Brain microvascular endothelial cell (primary cell): Measurements from ENCODE around the gene GPR143.

Source experiments
- DNase-seq: peaks from one replicate; pipeline ENCODE4 v3.0.0-alpha.2; 2020
- H3K27ac ChIP-seq: fragments of 250-450 bp; sonication (Bioruptor Pico); 2 replicates; pipeline ENCODE4 v1.5.1; 2020; ENCODE audit warnings: mild to moderate bottlenecking, moderate library complexity
- H3K27me3 ChIP-seq: fragments of 250-450 bp; sonication (Bioruptor Pico); replicated peaks from 2 replicates; pipeline ENCODE4 v1.5.1; 2020; ENCODE audit warnings: mild to moderate bottlenecking
- H3K36me3 ChIP-seq: fragments of 250-450 bp; sonication (Bioruptor Pico); replicated peaks from 2 replicates; pipeline ENCODE4 v1.5.1; 2020; ENCODE audit warnings: mild to moderate bottlenecking
- H3K4me3 ChIP-seq: 2 replicates; pipeline ENCODE4 v1.5.1; 2011; ENCODE audit warnings: low read depth, mild to moderate bottlenecking, control low read depth, low read length, moderate library complexity
- in situ Hi-C: cut with HindIII; loops from 2 replicates; pipeline ENCODE4 v1.10.0; 2017; ENCODE audit warnings: low sequenced_read_pairs, low pct_ligation_motif_present
- TF ChIP-seq, protein P1 (sequence below): IDR thresholded peaks from 2 replicates; pipeline ENCODE4 v1.5.1; 2011; ENCODE audit warnings: low read depth, mild to moderate bottlenecking, moderate library complexity, low read length, control low read depth, inconsistent platforms; ENCODE audit errors: missing control alignments

The GPR143 gene

DNA sequence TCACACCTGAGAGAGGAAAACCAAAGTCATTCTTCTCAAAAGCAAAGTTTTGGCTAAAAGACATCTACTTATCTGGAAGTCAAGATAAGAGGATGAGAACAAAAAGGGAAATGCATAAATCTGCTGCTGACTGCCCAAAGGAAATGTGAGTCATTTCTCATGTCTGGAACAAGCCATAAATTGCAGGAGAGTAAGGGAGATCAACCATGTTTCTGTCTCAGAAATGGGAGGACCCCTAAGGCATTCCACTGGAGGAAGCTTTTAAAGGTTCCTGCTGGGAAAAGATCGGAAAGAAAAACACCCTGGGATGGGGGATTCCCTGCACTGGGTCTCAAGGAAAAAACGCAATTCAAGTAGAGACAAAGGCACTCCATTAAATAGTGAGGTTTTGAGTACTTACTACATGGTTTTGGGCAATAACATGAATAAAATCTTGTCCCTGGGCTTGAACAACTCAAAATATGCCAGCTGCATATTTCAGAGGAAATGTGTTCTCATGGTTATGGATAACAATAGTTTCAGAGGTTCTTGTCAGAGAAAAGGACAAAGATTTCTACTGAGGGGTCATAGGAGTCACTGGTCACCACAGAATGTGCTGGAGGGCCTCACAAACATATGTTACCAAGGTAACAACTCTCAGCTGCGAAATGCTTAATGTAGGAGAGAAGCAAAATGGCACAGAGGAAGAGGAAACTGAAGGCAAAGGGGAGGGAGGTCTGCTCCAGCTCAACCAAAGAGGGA lies 19.3 kb downstream of the GPR143 start:
- Histone ChIP-seq H3K27ac (peak overlapping the region; percentile 96), H3K27me3 (no peaks in the 10 kb centered on the region), H3K36me3 (no peaks in the 10 kb centered on the region), H3K4me3 (no peak overlapping the region)
- peak; percentile 62 for DNase-seq
- in situ Hi-C loops = no loop called here
- TF ChIP-seq, protein P1, sequence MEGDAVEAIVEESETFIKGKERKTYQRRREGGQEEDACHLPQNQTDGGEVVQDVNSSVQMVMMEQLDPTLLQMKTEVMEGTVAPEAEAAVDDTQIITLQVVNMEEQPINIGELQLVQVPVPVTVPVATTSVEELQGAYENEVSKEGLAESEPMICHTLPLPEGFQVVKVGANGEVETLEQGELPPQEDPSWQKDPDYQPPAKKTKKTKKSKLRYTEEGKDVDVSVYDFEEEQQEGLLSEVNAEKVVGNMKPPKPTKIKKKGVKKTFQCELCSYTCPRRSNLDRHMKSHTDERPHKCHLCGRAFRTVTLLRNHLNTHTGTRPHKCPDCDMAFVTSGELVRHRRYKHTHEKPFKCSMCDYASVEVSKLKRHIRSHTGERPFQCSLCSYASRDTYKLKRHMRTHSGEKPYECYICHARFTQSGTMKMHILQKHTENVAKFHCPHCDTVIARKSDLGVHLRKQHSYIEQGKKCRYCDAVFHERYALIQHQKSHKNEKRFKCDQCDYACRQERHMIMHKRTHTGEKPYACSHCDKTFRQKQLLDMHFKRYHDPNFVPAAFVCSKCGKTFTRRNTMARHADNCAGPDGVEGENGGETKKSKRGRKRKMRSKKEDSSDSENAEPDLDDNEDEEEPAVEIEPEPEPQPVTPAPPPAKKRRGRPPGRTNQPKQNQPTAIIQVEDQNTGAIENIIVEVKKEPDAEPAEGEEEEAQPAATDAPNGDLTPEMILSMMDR = no peak

DNA sequence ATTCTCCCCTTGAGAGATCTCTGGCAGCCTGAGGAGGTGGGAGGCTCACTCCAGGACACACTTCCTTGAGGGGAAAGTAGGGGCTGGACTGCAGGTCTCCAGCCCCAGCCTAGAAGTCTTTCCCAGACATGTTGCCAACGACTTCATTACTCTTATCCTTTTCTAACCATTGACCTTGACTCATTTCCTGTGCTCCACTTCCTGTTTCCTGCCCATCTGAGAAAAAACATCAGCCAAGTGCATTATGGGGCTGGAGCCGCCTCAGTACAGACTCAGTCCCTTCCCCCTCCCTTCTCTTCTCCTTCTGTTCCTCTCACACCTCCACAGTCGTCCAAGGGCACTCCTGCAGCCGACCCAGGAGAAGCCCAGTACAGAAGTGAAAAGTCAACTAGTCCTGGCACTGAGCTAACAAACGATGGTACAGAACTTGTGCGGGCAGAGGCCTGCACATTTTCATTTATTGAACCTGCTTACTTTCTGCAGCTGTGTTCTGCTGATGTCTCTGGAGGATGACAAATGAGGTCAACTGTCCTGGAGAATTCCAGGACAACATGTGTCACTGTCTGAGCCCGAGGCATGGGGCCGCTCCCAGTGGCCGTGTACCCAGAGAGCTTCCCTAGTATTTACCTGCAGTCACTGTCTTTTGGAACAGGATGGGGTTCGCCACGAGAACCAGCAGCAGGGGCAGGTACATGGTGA lies 20.1 kb downstream of the GPR143 start:
- TF ChIP-seq, protein P1 = no peak
- H3K36me3 ChIP-seq = no peaks in the 10 kb centered on the region

DNA sequence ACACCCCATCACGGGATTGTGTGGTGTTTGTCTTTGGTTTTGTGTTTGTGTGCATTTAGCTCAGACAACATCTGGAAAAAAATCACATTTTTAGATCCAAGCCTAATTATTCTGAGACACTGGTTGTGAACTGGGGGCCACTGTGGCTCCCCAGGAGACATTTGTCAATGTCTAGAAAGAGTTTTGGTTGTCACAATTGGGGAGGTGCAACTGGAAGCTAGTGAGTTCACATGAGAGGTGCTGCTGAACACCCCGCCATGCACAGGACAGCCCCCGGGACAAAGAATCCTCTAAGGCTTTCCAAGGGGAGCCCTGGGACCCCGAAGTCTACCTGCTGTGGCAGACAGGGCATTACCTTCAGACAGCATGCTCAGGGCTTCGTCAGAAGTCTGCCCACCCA lies 26.5 kb downstream of the GPR143 start:
- no peaks in the 10 kb centered on the region for H3K27me3 ChIP-seq
- no peak overlapping the region for H3K4me3 ChIP-seq
- H3K36me3 ChIP-seq = no peaks in the 10 kb centered on the region
- TF ChIP-seq, protein P1 = no peak
- in situ Hi-C loops = no loop called here
- no peak overlapping the region for H3K27ac ChIP-seq
- DNase-seq = no peak

More for the DNA sequence above, 20.1 kb downstream of the GPR143 start:
- Histone ChIP-seq H3K27me3 (no peaks in the 10 kb centered on the region), H3K27ac (peak overlapping the region; percentile 96), H3K4me3 (no peak overlapping the region)
- DNase-seq = peak; percentile 47
- in situ Hi-C loops = no loop called here

DNA sequence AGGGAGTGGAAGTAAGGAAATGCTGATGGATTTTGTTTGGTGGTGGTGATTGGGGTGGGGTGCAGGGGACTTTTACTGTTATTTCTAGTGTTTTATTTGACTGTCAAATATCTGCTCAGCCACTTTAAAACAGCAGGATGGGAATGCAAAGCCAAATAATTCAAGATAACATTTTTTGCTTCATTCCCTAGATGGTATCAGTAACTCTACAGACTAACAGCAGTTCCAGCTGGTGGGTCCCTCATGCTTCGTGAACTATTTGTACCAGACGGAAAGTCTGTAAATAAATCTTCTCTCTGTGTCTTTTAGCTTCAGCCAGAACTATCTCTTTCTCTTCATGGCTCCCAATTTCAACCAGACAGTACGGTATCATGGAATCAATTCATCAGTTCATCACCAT lies 27.5 kb downstream of the GPR143 start:
- TF ChIP-seq, protein P1 = no peak
- no peaks in the 10 kb centered on the region for H3K27me3 ChIP-seq
- no peak for DNase-seq
- in situ Hi-C loops = no loop called here
- H3K27ac ChIP-seq = no peak overlapping the region
- H3K4me3 ChIP-seq = no peak overlapping the region
- no peaks in the 10 kb centered on the region for H3K36me3 ChIP-seq

DNA sequence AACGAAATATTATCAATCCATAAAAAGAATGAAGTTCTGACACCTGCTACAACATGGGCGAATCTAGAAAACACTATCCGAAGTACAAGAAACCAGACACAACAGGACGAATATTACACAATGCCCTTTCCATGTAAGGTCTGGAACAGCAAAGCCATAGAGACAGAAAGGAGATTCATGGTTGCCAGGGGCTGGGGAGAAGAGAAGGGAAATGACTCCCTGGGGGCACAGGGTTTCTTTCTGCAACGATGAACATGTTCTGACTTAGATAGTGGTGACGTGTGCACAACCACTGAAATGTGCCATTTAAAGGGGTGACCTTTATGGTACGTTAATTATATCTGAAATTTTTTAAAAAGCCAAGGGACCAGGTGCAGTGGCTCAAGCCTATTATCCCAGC lies 28.3 kb downstream of the GPR143 start:
- Histone ChIP-seq H3K27me3 (no peaks in the 10 kb centered on the region), H3K4me3 (no peak overlapping the region), H3K27ac (no peak overlapping the region), H3K36me3 (no peaks in the 10 kb centered on the region)
- DNase-seq = no peak
- TF ChIP-seq, protein P1 = no peak
- in situ Hi-C loops = no loop called here
